Measurements from ENCODE around the gene ADCY1.

The ADCY1 gene

DNA sequence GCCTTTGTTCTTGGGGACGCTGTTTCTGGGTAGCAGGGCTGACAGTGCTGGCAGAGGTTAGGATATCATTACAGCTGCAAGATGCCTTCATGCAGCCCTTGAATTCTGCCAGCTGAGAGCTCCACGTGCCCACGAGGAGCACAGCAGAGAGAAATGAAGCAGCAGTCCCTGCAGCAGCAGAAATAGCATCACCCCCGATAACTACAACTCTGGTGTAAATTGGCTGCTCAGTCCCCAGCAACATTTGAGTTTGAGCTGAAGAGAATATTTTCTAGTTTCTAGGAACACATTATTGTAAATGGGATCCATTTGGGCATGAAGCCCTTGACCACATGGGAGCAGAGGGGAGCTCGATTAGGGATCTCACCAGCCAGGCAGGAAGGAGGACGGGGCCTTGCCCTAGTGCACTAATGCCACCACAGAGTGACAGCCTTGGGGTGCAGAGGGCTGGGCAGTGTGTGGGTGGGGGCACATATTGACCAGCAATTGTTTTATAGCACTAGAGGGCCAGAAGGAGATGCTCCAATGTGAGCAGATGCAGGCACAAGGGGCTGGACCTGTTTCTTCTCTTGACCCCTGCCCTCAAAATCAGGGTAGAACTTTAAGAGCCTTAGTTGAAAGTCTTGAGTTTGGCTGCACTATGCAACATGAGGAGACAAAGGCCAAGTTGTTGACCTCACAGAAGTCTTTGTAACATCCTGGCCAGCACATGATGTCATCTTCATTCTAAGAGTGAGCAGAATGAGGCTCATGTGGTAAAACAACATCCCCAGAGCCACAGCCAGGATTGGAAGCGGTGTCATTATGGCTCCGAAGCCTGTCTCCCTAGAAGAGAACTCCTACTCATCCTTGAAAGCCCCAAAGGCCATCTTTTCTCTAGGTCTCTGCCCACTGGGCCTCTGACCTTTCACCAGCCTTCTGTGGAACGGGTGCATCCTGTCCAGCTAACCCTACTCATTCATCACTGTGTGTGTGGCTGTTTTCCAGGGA, 52.6 kb downstream of the ADCY1 start:
- DNase-seq = no peak

DNA sequence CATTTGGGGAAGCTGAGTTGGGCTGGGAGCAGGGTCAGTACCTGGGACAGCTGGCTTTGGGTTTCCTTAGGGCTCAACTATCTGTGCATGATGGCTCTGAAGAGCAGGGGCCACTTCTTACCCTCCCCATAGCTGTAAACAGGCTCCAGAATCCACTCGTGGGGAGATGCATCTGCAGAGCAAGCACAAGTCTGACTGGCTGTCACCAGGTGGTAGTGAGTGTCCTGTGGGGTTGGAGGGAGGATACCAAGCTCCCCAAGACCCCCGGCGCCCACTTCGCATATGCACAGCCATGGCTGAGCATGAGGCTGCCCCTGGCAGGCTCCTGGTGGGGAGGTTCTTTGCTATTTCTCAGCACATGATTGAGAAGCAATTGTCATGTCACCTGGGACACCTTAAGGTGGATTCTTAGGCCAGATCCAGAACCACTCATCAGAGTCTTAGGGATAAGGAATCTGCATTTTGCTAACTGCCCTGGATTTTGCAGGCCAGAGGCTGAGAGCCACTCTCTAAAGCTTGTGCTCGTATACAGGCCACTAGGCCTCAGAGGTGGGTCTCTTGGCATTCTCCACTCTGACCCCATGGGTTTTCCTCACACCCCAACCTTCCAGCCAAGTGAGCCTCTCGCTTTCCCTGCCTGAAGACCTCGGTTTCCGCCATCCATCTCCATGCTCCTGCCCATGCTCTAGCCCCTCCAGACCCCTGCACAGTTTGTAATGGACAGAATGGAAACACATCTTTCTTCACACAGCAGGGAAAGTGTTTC, 53.7 kb downstream of the ADCY1 start:
- DNase-seq = no peak

DNA sequence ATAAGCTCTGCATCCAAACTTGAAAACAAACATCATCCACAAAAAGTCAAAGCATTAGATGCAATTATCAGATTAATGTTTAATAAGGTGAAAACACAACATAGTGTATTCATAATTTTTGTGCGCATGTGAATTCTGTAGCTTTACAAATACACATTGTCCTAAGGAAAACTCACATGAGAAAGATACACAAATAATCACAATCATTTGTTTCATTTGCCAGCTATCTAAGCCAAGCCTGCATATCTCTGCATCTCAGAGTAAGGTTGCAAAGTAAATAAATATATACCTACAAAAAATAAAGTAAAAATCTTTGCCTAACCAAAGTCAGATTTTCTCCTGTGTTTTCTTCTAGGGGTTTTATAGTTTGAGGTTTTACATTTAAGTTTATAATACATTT, 57.4 kb downstream of the ADCY1 start:
- no peak for DNase-seq

DNA sequence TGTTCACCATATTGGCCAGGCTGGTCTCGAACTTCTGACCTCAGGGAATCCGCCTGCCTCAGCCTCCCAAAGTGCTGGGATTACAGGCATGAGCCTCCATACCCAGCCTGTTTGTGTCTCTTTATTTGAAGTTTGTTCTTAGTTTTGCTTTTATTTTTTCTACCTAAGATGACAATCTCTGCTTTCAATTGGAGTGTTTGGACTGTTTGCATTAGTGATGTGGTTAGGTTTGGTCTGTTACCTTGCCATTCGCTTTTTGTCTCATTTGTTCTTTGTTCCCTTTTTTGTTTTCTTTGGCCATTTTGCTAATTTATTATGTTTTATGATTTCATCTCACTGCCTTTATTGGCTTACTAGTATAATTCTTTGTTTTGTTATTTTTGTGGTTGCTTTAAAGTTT, 62.6 kb downstream of the ADCY1 start:
- no peak for DNase-seq

DNA sequence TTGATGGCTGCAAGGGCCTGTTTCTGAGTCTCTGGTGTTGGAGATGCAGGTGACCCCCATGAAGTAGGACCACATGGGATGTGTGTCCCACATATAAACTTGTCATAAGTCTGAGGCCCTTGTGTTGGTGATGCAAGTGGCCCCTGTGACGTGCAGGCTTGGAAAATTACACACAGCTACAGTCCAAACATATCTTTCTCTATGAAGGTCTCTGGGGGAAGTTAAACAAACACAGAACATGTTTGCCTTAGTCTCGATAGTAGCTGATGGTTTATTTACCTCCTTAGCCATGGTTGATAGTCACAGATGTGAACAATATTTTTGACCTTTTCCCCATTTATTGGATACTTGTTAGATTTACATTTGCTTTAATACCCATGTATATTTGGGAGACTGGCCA, 64.7 kb downstream of the ADCY1 start:
- DNase-seq = peak; percentile 31

DNA sequence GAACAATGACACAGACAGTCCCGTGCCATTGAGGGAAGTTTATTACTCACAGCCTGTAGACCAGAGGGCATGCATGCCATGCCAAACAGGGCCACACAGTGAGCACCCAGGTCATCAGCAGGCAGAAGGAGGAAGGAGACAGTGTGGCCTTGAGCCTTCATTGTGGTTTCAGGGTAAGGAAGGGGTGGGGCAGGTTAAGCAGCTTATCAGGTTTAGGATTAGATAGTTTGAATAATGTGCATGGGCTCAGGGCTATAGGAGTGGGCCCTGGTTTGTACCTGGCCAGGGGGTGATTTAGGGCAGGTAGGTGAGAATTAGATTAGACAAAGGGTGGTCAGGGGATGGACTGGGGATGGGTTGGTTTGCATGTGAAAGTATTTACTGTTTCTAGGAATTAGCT, 67.9 kb downstream of the ADCY1 start:
- no peak for DNase-seq

DNA sequence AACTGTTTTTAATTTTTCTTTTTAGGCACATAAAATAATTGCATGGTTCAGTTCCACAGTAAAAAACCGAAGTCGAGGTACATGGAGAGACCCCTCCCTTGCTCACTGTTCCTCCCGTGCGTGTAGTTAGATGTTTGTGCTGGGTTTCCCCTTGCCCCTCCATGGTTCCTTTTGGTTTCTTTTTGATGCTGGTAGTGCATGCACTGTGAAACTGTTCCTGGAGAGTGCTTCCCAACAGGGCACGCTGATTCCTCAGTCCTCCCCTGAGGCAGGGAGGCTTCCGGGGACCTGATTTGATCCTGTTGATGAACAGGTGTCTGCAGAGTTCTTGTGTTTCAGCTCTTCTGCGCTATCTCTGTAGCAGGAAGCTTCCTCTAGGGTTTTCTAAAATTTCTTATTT, 69.5 kb downstream of the ADCY1 start:
- no peak for DNase-seq

DNA sequence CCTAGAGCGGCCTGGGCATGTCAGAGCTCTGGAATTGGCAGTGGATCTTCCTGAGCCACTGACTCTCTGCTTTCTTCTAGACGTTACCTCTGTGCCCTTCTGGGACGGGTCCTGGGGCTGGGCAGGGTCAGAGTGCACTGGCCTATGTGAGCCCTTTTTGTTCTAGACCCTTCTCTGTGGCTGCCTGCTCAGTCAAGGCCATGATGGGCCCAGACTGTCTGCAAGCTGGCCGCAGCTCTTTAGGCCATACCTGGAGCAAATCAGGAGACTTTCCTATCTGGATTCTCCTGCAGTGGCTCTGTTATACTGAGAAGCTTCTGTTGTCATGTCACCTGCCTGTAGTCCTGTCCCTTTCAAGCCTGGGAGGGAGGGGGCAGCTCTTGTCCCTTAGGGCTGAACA, 70.1 kb downstream of the ADCY1 start:
- DNase-seq = no peak

DNA sequence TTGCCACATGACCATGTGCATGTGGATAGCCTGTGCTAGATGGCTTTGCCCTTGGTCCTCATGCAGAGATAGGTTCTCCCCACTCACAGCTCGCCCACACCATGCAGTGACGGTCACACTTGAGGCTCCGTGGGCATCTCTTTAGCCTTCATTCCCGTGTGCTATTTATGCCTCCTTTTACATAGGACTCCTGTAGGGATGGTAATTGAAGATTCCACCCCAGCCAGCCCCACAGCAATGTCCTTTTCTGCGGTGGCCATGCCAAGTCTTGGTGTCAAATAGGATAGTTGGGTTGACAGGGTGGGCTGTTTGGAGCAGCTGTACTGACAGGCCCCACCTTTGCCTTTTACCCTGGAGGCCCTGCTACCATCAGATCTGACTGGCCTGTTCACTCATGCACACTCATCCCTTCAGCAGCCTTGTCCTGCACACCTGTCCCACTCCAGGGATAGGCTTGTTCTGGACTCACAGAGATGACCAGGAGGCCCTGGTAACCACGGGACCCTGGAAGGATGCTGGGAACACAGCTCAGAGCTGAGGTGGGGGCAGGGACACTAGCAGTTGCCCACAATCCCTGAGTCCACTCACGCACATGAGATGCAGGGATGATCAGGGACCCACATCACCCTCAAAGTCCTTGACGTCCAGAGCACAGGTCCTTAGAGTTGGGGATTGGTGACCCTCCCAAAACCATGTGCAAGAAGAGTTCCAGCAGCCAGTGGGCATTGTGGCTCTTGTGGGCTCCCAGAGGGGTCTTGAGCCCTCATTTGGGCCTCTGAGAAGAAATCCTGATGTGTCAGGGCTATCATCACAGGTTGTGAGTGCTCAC, 71.2 kb downstream of the ADCY1 start:
- no peak for DNase-seq

DNA sequence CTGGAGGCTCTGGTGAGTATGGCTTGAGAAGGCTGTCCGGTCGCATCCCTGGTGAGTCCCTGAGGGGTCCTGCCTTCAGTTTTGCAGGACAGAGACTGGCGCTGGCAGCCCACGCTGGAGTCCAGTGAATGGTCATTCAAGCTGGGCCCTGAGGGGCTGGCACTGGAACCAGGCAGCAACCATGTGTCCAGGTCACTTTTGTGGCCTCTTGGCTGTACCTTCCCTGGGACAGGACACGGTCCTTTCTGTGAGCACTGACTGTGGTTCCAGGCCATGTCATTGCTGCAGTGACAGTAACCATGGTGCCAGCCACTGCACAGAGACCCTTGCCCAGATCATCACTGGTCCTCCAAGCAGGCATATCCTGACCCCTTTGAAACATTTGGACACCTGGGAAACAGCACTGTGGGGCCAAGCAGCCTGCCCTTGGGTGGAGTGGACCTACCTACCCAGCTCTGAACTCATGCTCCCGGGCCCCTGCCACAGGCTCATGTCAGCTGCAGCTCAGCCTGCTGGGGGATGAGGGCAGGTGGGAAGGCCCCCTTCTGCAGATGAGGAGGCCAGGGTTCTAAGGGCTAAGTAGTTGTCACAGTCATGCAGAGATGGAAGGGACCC, 72.1 kb downstream of the ADCY1 start:
- no peak for DNase-seq

DNA sequence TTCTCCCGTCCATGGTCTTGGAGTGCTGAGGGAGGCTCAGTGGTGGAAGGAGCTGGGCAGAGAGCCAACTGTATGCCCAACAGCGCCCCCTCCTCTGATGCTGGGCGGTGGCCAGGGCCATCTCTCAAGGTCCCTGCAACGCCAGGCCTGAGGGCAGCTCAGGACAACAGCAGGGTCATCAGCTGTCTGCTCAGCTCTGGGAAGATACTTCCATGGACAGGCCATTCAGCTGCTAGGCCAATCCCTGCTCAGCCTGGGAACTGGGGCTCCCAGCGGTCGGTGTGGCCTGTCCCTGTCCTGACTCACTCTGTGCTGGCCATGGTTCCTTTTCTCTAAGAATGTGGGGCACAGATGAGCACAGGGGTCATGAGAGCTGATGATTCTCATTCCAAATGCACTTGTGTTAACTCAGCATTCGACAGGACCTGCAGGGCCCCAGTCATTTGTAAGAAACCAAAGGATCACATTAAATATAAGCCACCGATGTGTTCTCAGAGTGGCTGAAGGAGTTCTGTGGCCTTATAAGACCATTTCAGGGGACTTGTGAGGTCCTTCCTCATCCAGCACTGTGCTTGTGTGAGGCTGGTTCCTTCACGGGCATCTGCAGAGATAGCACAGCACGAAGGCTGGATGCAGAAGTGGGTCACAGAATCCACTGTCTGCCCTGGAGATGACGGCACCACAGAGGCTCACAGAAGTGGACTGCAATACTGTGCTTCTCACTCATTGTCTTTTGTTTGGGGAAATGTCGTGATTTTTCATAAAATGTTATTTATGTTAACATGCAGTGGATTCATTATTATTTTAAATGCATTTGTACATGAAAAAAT, 73.0 kb downstream of the ADCY1 start:
- no peak for DNase-seq

DNA sequence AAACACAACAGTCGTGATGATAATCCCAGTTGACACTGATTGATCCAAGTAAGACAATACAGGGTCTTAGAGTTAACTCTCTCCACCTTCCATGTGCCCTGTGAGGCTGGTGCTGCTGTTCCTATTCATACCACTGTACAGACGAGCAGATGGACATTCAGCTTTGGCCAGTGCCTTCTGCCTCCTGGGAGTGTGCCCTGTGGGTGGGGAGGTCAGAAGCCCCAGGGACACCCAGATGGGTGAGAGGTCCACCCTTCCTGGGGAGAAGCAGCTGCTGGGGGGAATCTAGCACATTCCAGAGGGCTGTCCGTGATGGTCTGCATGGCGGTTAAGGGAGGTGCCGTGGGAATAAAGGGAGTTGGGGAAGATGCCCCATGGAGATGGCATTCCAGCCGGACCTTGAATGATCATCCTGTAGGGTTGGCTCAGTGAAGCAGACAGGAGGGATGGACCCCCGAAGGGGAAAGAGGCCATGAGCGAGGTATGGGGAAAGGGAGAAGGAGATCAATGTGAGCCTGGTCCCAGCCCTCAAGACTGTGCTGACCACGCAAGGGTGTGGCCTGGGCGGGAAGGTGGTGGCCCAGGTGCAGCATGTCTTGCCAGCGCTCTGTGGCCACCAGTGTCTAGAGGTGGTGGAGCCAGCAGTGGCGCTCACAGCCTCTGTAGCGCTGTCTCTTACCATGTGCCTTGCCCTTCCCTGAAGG, 74.0 kb downstream of the ADCY1 start:
- DNase-seq = no peak

DNA sequence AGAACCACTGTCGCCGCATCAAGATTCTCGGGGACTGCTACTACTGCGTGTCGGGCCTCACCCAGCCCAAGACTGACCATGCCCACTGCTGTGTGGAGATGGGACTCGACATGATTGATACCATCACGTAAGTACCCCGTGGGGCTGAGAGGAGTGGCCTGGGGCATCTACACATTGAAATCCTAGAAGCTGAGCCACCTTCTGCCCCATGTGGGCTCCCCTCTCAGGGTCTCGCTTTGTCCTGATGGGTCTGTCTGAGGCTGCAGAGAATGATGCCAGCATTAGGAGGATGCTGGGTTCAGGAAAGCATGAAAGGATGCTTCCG, 74.5 kb downstream of the ADCY1 start:
- DNase-seq = no peak

DNA sequence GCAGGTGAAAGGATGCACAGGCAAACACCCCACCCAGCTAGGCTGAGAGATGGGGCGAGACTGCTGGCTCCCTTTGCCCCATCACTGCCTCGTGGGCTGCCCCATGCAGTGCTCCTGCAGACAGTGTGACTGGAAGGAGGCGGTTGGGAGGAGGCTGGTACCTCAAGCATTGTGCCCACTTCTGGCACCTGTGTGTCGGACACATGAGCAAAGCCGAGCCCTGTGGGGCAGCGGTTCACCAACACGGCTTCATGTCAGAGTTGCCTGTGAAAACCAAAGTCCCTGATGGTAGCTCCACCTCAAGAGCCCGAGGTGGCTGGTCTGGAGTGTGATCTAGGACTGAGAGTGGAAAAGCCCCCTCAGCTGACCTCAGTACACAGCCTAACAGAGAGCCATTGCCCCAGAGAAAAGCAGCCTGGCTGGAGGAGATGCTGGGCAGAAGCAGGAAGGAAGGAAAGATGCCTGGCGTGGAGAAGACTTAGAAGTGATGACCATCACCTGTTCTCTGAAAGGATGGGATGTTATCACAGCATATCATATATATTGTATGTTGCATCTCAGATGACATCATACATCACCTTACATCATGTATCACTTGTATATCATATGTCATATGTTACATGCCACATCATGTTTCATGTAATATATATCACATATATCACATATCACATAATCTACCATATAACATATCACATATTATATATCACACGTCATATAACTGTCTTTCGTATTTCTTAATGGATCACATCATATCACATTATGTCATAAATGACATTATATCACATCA, 75.6 kb downstream of the ADCY1 start:
- DNase-seq = no peak

DNA sequence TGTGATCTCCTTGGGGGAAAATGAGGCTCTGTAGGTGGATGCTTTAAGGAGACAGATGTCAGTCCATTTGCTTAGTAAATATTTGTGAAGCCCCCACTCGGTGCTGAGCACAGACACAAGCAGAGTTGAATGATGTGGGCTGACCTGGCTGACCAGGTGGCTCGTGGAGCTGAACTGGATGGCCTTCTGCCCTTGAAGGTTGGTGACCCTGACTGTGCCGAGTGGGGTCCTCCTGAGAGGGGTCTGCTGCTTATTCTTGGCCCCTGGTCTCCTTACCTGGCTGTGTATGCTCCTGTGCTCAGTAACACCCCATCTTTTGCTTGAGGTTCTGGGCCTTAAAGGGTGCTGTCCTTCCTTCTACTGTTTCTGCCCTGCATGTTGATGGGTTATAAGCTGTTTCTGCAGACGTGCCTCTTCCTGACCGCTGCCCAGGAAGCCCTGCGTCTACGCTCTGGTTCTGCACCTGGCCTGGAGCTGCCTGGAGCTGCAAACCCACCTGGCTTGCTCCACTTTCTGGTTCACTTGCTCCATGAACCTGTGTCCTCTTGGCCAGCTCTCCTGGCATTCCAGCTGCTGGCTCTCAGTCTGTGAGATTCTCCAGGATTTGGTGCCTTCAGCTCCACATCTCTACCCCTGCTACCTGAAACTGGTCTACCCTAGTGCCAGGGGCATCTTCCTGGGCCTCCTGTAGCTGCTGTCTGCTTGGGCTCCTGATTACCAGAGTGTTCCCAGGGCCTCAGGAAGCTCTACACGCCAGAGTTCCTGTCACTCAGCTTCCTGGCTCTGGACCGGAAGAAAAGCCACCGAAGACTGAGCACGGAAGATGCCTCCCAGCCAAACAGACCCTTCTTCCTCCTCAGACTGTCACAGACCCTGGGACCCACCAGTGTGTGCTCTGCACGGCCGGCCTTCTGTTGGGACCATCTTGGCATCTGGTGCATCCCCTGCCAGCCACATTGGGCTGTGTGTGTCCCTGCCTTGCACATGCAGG, 76.5 kb downstream of the ADCY1 start:
- DNase-seq = no peak

DNA sequence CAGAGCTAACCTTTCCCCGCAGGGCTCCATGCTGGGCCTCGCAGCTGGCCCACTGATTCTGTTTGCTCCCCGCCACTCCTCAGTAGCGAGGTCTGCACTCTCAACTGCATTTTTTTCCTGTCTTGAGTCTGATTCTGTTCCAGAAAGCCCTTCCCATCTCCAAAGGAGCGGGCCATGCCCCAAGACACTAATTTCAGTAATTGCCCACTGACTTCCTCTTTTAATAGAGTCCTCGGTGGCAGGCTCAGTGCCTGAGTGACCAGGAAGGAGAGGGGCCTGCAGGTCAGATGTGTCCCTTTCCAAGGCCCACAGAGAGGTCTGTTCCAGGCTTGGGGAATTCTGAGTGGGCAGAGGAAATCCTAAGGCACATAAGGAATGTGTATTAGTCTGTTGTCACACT, 77.4 kb downstream of the ADCY1 start:
- DNase-seq = no peak

DNA sequence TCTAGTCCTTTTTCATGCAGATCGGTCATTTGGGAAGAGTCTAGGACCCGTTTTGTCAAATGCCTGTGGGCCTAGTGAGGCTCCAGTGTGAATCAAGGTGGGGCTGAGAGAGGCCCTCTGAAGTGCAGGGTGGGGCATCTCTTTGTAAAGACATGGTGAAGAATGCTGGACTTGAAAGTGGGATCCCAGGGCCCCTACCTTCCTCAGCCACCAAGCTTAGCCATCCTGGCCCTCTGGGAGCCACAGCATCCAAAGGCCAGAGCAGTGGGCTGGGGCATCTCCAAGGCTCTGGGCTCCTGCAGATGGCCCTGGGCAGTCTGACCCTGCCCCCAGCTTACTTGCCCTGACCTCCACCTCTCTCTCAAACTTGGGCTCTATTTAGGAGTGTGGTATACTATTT, 78.5 kb downstream of the ADCY1 start:
- no peak for DNase-seq

DNA sequence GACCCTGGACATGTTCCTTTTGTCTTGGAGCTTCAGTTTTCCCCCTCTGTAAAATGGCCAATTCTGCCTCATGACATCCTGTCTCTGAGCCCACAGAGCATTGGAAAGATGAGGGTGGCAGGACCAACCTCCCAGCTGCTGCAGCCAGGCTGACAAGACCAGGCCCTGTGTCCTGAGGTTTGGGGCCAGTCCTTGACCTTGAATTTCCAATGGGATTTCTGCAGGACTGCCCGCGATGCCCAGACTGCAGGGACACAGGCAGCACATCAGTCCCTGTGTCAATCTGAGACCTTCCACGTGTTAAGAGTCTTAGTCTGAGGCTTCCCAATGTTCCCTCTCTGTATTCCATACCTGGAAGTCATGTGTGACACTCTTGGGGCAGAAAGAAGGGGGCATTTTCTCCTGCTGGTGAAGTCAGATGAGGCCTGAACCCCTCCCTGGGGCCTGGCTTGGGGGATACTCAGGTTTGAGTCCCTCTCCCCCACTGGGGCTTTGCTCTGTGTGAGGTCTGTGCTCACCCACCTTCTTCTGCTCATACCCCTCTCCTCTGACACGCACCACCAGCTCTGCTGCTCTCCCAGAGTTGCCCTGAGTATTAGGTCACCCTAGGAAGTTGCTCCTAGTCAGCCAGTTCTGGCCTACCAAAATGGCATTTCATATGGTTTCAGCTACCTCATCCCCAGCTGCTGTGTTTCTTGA, 79.2 kb downstream of the ADCY1 start:
- DNase-seq = no peak

DNA sequence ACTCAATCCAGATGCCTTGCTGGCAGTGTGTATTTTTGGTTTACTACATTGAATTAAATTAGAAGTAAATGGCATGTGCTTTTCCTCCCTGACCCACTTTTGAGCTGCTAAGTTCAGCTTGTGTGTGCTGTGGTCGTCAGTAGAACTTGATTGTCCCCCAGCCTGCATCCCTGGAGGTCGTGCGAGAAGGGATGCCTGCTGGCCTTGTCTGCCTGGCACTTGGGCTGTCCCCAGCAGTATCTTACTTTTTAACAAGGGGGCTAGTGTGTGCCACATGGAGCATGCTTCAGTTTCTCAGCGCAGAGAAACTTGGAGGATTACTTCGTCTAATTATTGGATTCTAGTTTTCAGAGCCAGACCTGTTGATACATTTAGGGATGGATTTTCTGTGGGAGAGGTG, 80.2 kb downstream of the ADCY1 start:
- no peak for DNase-seq
